NCI-H460 (cell line): ENCODE data around the gene TIFAB. TPM values are rescaled to one million over a fixed set of nuclear protein-coding genes. Genes with fewer than 3 reads are reported as not detected.

Experiments
- DNase-seq: peaks from one replicate; pipeline ENCODE4 v3.0.0-alpha.2; 2016; ENCODE audit warnings: low read depth; ENCODE audit errors: extremely low read depth
- total RNA-seq: library from RNA; depleted of rRNA; stranded (reverse); fragments of >200 nt; shearing (Covaris generic); gene quantifications from 2 replicates; pipeline ENCODE4 v1.2.3, GENCODE V29; 2014

The TIFAB gene
- total RNA-seq, 1 experiment from 2014 or later: not detected

DNA sequence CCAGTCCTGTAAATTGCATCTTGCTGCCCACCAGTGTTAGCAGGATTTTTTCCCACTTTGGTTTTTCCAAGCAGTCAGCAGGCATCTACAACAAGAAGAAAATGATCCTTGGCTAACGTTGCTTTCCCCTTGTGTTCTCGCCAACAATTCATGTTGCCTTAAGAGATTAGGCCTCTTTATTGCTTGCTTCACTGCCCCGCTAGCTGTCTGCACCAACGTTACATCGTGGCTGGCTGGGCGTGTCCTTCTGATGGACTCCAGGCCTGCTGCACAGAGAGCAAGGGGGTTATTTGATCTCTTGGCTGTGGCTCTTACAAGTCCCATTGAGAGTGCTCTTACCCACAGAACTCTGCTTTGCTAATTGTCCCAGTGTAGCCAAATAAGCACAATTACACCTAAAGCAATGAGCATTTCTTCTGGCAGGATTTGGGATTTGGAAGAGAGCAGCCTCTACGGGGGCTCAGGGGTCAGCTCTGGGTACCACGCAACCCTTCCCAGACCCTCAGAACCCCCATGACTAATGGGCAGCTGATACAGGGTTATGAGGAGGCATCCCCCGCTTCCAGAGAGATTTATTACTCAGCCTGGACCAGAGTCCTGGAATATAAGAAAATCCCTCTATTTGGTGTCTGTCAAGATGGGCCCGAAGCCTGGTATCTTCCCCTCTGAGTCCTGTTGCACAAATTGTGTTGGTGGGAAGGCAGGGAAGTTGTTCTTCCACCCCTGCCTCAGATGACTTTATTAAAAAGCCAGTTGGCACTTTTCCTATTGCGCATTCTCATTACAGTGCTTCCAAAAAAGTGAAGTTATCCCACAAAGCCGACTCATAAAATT, 22.6 kb downstream of the TIFAB start:
- no peak for DNase-seq

GRCh38 chr5:135428586-135428985, 23.6 kb downstream of the TIFAB start:
- no peak for DNase-seq

DNA sequence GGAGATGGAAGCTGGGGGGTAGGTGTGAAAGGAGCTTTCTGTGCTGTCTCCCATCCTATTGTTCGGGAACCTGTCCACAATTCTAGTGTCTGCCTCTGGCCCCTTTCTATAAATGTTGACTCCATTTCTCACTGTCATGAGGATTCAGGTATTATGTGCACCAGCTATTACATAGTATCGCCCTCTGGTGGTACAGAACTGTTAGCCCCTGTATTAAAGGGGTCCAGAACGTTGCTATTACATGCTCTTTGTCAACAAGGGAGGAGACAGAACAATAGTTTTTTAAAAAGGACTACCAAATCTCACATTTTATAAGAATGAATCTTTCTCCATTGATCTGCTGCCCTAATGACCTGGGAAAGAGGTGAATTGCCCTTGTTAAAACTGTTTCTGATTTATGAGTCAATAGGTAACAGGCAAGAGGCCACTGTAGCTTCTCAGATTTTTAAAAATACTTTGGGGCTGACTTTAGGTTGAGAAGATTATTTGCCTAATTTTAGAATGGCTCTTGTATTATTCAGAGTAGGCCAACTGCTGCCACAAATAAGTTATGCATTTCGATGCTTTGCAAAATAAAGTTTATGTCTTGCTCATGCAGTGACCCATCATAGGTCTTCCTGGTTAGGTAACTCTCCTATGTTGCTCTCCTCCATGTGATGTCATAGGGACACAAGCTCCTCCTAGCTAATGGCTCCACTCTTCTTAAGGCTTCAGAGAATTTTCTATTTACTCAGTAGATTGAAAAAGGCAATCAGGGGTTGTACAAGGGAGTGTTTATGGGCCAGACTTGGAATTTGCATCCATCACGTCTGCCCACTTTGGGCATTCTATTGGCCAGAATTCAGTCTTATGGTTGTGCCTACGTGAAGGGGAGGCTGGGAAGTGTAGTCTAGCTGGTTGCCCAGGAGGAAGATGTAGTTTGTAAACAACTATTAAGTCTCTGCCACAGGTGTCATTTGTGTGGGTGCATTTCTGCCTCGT, 25.8 kb downstream of the TIFAB start:
- peak; percentile 49 for DNase-seq

GRCh38 chr5:135425641-135426040, 26.5 kb downstream of the TIFAB start:
- no peak for DNase-seq

GRCh38 chr5:135423846-135424168, 28.3 kb downstream of the TIFAB start:
- no peak for DNase-seq

- no peak for DNase-seq
Observed at GRCh38 chr5:135423146-135423845, 28.9 kb downstream of the TIFAB start.

- no peak for DNase-seq
Observed at GRCh38 chr5:135422419-135422818, 29.7 kb downstream of the TIFAB start.

DNA sequence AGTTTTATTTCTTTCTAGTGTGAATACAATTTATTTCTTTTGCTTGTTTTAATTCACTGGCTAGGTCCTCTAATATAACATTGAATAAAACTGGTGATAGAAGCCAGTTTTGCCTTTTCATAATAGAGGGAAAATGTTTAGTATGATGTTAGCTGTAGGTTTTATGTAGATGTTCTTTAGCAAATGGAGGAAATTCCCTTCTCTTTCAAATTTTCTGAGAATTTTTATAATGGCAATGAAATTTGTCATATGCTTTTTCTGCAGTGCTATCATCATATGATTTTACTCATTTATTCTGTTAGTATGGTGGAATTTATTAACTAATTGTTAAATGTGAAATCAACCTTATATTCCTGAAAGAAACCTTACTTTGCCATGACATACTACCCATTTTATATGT, 35.1 kb downstream of the TIFAB start:
- no peak for DNase-seq

- DNase-seq: no peak
Observed at GRCh38 chr5:135405082-135405481, 47.1 kb downstream of the TIFAB start.

- DNase-seq: no peak
Observed at GRCh38 chr5:135402031-135402430, 50.1 kb downstream of the TIFAB start.

DNA sequence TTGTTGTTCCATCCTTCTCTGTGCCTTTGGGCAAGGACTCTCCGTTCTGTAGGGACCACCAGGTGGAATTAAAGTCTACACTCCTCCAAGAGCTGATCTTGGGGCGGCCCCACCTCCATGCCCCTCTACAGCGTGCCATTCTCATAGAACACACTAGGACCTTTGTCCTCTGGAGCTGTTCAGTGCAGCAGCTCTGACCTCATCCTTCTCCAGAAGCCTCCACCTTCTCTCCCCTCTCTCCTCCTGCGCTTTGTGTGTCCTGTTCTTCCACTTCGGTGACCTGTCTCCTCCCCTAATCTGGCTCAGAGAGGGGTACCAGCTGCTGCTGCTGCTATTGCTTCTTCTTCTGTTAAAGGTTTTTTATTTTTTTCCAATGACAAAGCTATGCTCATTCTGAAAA, 51.3 kb downstream of the TIFAB start:
- no peak for DNase-seq

DNA sequence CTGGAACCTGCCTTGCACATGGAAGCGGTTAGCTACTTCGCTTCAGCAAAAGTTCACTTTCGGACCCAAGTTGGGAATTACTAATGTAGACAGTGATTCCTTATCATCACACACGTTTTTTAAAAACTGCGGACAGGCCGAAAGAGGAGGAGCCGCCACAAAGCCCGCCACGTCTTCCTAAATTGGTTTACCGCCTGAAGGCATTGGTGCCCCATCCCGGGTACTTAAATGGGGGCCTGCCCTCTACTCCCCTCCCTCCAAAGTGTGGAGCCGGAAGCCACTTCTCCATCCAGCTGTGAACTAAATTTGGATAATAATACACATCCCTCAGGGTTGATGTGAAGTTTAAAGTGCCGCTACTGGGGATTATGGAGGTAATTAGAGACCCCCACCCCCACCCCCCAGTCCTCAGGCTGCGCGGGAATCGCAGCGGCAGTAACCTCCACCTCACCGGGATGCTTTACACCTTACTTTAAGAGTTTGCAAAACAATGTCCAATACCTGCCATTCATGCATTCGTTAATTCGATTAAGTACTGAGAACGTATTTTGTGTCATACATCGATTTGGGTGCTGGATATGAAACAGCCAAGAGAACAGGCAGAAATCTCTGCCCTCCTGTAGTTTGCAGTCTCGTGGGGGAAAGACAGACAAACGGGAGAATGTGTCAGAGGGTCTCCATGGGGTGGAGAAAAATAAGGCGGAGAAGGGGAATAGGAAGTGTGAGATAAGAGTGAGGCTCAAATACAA, 52.2 kb downstream of the TIFAB start:
- no peak for DNase-seq

DNA sequence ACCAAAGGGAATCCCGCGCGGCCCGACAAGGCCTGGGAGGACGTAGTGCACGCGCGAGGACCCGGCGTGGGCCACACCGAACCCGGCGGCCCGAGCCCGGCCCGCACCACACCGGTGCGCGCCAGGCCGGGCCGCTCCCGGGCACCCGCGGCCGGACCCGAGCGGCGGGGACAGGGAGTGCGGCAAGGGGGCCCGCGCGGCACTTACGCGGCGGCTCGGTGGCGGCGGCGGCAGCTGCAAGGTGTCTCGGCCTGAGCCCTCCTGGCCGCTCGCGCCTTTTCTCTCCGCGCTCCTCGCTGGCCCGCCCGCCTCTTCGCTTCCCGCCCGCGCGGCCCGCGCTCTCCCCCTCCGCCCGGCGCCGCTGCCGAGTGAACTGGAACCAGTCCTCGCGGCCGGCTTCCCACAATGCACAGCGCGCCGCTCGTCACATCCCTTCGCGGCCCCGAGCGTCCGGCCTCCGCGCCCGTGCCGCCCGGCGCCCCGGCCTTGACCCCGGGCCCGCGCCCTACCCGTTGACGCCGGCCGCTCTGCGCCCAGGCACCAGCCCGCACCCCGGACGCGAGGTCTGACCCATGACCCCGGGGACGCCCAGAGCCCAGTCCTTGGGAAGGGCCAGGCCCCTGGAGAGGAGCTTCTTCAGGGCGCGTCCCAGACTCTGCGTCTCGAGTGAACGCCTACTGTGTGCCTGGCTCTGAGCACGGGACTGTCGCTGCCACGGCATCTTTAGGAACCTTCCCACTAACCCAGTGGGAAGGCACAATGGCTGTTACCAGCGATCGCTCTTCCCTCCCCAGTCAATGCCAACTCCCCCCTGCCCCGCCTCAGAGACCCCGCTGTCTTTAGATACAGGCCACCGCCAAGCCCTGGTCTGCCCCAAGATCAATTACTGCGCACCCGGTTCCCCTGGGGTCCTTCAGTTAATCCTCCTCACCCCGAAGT, 53.0 kb downstream of the TIFAB start, which contains the start of gene MACROH2A1:
Gene MACROH2A1, minus strand, starts transcription at position 377 of the 939 bp plus-strand sequence. CDS start 10,138 bp downstream, outside the sequence.
- DNase-seq: peak; percentile 82

DNA sequence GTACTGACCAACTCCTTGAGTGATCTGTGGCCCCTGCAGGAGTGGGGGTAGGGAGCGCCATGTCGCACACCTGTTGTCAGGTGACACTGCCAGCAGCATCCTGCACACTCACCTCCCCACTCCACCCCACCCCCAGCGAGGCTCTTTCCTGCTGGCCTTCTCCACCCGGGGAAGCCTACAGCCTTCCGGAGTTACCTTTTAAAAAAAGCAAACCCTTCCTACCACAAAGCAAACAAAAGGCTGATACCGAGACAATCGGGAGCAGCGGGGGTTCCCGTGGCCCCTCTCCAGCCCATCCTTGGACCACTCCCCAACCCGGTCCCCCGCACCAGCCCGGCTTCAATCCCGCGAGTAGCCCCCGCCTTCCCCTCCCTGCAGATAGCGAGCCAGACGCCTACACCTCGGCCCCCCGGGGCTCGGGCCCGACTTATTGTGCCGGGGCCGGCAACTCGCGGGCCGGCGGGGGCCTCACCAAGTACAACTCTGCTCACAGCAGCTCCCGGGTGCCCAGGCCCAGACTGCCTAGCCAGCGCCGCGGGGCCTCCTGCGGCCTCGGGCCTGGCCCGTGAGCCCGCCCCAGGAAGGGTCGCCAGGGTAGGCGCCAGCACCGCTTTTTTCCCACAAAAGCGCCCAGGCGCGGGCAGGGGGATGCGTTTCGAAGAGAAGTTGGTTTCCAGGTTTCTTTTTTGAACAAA, 53.8 kb downstream of the TIFAB start:
- DNase-seq: no peak
